Epidermal melanocyte (primary cell): Measurements from ENCODE around the gene SAMD14.
A peak's percentile ranks its signal among the peaks of the same experiment; 100 is the strongest.

Experiments
- DNase-seq: peaks from one replicate; pipeline ENCODE4 v3.0.0; 2011; ENCODE audit warnings: low spot score; ENCODE audit not compliant: insufficient read length

SAMD14 gene

GRCh38 chr17:50165466-50165865 is 35.5 kb upstream of the SAMD14 start:
- DNase-seq = no peak

DNA sequence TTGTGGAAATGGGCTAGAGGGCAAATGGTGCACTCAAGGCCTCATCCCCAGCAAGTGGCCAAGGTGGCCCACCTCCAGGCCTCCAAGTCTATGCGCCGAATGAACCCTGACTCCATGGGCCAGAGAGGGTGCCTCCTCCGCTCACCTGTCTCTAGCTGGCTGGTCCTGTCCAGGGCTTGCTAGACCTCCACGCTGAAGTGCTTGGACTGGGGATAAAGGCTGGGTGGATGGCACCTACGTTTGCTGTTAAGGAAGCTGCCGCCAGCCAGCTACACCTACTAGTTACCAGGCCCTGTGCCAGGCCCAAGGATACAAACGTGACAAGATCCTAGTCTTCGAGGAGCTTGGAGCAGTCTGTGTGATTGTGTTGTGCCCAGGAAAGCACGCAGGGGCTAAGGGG is 35.1 kb upstream of the SAMD14 start:
- no peak for DNase-seq

- DNase-seq = no peak
Observed at GRCh38 chr17:50164697-50164988, 34.7 kb upstream of the SAMD14 start.

DNA sequence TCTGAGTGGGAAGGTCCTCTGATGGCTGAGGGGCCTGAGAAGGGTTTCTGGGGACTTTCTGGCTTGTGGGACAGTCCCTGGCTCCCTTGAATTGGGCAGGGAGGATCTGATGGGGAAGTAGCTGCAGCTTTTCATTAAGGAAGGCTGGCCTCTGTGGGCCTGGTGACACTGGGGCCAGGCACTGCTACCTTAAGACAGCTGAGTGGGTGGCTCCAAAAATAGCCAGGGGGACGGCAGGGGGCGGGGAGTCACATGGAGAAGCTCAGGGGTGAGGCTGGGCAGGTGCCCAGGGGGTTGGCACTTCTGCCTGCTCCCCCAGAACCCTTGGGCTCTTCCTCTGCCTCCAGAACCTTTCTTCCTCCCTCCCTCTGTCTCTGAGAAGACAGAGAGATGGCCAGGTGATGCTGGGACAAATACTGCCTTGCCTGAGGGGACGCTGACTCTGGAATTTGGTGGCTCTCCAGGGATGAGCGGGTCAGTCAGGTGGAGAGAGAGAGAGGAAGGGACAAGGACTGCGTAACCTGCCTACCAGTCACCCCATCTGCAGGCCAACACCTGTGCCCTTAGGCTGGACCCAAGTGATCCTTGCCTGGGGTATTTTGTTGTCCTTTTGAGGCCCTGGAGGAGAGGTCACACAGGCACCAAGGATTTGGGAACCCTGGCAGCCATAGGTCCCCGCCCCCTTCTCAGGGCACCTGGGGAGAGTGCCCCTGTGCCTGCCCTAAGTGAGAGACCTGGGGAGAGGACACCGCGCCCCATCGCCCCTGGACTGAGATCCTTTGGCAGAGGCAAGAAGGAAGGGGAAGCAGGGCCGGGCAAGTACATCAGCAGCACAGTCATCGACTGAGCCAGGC is 34.1 kb upstream of the SAMD14 start:
- DNase-seq = no peak

DNA sequence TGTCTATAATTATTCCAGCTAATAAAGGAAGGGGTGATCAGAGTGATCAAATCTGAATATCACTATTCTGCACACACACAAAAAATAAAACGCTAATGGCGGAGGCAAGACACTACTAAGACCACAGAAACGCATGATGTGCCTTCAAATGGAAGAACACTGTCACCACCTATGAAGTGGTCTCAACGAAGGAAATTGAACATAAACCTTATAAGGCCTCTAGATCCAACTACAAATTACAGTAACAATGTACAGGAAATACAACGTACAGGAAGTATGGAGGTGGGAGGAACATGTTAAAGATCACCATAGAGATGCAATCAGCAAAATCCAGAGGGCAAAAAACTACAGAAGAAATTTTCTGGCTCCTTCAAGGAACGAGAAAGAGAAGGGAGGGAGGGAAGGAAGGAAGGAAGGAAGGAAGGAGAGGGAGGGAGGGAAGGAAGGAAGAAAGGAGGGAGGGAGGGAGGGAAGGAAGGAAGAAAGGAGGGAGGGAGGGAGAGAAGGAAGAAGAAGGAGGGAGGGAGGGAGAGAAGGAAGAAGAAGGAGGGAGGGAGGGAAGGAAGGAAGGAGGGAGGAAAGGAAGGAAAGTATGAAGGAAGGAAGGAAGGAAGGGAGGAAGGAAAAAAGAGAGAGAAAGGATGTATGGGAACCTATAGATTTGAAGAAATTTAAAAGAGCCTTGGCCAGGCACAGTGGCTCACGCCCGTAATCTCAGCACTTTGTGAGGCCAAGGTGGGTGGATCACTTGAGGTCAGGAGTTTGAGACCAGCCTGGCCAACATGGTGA is 32.7 kb upstream of the SAMD14 start:
- no peak for DNase-seq

- DNase-seq = no peak
Observed at GRCh38 chr17:50161911-50162288, 31.9 kb upstream of the SAMD14 start.

GRCh38 chr17:50161023-50161910 is 31.3 kb upstream of the SAMD14 start:
- DNase-seq = peak; percentile 99

DNA sequence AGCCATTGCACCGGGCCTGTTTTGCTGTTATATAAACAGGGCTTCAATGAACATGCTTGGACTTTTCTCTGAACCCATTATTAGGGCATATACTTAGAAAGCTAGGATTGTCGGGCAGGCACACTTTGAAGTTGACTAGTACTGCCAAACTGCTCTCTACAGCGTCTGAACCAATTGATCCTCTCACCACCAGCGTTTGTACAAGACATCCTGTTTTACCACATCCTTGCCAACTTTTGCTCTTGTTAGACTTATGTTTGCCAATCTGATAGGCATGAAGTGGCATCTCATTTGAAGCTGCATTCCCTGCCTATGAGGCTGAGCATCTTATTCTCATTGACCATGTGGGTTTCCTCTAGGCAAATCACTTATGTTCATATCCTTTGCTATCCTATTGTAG is 27.9 kb upstream of the SAMD14 start:
- DNase-seq = no peak

GRCh38 chr17:50155115-50155819 is 25.3 kb upstream of the SAMD14 start:
- DNase-seq = no peak

- DNase-seq = no peak
Observed at GRCh38 chr17:50154604-50155003, 24.6 kb upstream of the SAMD14 start.

DNA sequence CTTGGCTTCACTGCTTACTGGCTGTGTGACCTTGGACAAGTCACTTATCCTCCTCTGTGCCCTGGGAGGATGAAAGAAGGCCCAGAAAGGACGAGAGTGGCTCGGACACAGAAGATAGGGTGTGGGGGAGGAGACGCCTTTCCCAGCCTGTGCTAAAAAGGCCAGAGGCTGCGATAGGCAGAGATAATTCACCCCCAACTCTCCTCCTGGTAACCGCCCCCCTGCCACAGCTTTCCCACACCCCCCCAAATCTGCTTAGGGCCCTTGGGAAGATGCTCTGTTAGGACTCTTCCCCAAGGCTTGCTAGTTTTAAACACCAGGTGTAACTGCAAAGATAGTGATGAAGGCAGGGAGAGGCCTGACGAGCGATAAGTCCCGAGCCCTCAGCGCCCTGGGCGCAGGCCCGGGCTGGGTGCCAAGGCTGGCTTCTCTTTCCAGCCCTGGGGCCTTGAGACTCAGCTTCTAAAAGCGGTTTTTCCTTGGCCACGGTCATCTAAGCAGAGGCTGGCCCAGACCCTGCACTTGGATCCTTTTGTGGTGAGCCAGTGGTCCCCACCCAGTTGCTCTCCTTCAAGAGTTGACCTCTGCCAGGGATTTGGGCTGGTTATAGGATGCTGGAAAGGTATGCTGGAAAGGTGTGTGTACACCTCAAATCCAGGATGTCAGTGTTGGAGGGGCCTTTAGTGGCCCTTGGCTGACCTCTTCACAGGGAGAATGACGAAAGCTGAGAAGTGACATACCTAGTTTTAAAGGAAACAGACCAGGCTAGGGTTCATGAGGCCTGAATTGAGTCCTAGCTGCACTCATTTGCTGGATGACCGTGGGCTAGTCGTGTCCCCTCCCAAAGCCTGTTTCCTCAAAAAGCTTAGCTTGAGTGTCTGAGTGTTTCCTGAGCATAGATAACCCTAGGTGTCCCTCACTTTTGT is 24.0 kb upstream of the SAMD14 start:
- DNase-seq = no peak

DNA sequence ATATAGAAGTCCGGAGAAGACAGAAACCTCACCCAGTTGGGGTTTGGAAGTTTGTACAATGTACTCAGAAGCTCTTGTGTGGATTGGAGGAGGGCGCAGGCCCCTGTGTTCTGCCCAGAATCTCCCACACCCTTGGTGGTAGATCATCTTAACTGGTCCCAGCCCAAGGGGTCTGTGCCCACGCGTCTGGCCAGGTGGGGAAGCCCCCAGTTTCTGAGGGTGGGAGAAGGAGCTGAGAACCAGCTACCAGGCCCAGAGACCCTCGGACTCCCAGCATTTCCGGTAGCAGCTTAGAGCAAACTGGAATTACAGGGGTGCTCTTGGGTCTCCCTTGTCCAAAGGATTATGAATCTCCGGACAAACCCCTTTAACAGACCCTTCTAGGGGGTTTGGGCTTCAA is 22.8 kb upstream of the SAMD14 start:
- no peak for DNase-seq

DNA sequence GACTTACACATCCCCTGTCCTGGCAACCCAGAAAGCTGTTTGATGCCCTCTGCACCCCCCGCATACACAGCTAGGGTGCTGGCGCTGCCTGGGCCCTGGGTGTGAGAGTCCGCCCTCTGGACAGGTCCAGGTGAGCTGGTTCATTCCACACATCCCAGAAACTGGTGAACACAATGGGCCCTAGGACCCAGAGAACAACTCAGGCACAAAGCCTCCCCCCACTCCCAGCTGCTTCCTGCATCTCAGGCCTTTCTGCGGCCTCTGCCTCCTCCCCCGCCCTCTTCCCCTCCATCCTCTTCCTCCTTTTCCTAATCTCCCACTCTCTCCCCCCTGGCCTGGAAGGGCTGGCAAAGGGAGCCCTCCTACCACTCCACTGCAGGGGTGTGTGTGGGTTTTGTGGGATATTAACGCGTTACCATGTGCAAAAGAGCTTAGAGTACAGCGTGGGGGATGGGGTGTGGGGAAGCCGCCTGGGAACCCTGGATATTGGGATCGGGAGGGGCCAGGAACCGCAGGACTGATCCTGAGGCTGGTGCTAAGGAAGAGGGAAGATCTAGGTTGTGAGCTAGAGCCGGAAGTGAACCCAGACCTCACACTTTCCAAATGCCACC is 22.1 kb upstream of the SAMD14 start:
- DNase-seq = peak; percentile 86

DNA sequence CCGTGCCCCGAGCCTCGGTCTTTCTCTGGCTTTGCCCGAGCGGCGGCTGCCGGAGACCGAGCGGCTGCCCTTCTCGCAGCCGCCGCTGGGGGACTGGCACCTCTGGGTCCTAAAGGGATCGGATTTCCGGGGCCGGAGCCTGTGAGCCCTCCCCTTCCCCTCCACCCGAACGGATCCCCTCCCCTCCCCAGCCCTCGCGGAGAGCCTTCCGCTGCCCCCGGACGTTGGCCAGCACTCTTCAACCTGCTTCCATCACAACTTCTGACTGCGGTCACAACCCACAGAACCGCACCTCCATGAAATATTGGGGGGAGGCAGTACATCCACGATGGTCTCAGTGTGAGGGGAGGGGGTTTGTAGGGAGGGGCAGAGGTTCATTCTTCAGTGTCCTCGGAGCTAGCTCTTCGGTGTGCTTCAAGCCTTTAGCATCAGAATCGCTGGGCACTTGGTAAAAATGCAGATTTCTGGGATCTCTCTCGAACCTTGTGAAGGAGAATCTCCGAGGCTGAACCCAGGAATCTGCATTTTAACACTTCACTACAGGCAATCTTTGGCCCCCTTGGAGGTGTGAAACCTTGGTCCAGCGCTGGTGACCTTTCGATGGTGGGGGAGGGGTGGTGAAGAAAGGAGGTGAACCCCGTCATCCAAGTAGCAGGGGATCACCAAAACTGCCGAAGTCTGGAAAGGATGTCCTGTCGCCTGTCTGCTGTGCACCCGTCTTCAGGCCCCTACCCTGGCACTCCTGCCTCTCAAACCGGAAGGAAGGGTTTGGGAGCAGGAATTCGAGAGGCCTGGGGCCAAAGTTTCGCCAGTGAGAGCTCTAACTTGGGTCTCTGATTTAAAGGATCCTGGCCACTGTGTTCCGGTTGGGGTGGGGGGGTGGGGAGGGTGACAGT is 21.3 kb upstream of the SAMD14 start:
- peak; percentile 97 for DNase-seq

- no peak for DNase-seq
Observed at GRCh38 chr17:50150354-50151040, 20.5 kb upstream of the SAMD14 start, which contains the start of gene PPP1R9B. Gene PPP1R9B, minus strand, starts transcription at chr17:50150677. Its CDS starts 164 bp downstream, at chr17:50150513.

GRCh38 chr17:50149417-50150353 is 19.7 kb upstream of the SAMD14 start:
- DNase-seq = no peak

DNA sequence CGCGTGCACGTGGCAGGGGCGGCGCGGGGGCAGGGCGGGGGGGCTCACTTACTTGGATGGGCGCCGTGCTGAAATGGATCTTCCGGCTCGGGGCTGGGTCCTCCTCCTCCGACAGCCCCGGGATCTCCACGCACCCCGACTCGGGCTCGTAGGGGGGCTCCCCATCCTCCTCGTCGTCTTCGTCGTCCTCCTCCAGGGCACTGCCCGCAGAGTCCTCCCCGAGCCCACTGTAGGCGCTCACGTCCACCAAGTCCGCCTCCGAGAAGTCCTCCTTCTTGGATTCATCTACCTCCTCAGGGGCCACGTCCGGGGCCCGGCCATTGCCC is 19.1 kb upstream of the SAMD14 start:
- DNase-seq = no peak
